HG03354 (cell line): ENCODE results near the gene CELF4.

Source experiments
- ATAC-seq: cut with Tn5 transposase; IDR thresholded peaks from one replicate; pipeline ENCODE4 v1.9.1; 2021; ENCODE audit warnings: mild to moderate bottlenecking; ENCODE audit not compliant: unreplicated experiment, poor library complexity, severe bottlenecking

The CELF4 gene

DNA sequence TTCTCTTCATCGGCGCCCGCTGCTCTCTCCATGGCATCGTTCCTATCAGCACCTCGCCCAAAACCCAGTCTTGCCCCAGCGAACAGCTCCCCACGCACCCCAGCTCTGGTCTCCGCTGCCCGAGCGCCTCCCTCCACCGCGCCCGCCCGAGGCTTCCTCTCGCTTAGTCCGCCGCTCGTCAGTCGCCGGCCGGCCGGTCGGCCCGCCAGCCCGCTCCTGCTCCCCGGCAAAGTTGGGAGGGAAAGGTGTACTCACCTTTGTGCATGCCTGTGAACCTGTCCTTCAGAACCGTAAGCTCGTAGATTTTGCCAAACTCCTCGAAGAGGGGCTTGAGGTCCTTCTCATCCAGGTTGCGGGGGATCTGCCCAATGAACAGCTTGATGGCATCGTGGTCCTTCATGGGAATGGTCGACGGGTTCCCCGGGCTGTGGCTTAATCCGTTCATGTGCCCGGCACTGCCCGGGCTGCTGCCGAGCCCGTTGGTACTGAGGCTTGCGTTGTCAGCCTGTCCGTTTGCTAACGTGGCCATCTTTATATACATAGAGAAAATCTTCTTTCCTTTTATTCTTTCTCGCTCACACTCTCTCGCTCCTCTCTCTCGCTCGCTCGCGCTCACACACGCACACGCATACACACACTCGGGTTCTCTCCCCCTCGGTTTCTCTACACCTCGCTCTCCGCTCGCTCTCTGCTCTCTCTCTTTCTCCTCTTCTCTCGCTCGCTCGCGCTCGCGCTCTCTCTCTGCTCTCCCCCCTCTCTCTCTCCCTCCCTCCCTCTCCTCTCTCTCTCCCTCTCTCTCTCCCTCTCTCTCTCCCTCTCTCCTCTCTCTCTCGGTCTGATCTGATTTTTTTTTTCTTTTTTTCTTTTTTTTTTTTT is at the start of gene CELF4:
CELF4 (minus strand) TSS at position 698 of the 876 bp plus-strand sequence.
- no peak for ATAC-seq

DNA sequence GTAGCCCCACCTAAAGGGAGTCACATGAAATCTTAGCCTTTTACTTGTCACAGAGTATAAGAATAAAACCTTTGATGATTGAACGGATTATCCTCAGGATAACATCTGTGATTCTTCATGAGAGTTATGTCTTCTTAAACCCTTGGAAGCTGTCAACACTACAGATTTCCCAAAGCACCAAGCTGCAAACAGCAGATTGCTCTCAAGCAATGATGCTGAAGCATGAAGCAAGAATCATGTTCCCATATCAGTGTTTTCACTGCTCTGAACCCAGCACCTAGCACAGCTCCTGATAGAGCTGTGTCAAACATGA is 47.6 kb upstream of the CELF4 start:
- ATAC-seq, result no peak

DNA sequence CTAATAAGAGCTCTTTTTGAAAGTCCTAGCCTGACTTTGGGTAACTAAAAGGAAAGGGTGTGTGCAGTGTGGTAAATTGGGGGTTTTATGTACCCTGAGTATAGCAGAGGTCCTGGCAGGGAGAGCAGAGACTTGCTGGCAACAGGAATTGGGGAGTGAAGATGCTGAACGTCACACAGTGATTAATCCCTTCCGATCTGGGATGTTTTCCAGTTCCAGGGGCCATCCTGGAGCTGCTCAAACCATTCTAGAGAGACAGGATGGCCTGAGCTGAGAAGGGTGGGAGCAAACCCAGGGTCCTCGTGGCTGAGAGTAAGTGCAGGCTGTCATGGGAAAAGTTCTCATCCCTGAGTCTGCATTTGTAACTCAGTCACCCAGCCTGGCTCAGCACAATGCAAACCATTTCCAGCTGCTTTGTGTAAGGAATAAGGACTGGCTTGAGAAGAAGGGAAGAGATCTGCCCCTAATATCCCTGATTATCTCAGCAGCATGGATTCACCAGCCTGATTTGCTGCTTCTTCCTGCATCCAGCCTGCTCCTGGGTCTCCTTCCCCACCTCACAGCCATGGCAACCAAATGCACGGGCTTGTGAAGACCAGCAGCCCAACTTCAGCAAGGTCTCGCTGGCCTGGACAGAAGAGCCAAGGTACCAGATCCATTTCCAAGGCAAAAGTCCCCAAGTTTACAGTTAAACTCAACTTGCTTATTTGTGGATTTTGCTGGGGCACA is 47.1 kb upstream of the CELF4 start:
- ATAC-seq, result no peak

DNA sequence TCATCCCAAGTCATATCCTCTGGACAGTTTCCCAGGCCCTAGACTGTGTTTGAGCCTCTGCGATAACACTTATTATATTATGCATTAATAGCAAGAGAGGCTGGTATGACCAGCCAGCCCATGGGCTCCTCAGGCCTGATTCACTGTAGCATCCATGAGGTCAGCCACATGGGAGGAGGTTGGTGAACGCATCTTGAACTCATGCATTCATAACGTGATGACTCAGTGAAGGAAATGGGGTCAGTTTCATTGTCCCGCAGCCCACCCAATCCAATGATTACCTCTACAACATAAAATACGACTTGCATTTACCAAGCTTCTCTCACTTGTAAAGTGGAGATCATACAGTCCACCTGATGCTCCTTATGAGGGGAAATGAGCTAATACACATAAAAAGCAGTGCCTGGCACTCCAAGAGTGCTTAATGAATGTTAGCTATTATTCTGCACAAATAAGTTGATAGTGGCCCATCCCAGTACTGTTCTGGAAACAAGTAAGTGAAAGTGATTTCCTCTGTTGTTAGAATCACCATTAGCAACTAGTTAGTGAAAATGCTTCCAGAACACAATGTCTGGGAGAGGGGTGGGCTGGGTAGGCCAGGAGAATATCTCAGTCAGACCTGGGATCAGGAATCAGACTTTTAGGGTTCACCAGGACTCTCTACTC is 46.1 kb upstream of the CELF4 start:
- ATAC-seq, result no peak

DNA sequence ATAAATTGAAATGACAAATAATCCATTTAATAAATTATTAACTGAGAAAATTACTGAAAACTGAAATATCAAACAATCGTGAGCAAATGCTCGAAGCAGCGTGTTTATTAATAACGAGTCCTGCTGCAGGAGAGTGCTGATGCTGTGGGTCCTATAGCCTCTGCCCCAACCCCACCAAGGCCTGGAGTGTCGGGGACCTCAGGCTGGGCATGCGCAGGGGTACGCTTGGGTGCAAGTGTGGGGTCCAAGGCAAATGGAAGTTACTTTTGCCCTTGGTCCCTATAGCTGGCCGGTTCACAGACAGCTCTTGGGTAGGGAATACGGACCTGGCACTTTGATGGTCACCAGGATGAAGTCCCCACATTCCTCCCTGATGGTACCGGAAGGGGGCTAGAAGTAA is 43.3 kb upstream of the CELF4 start:
- no peak for ATAC-seq

DNA sequence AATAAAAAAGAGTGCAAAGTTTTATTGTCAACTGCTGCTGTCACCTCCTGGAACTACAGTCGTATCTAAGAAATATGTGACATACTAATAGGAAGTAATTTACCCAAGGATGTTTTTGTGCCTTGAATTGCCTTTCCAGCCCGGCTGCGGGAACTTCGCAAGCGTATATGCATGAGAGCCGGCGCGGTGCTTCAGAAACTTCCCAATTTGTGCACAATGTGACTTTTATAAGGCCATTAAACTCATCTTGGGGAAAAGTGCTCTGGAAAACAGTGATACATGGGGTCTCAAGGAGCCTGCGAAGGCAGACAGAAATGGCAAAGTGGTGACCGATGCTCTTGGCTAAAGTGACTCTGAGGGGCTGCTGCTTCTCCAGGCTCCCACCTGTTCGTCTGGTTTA is 41.7 kb upstream of the CELF4 start:
- no peak for ATAC-seq

DNA sequence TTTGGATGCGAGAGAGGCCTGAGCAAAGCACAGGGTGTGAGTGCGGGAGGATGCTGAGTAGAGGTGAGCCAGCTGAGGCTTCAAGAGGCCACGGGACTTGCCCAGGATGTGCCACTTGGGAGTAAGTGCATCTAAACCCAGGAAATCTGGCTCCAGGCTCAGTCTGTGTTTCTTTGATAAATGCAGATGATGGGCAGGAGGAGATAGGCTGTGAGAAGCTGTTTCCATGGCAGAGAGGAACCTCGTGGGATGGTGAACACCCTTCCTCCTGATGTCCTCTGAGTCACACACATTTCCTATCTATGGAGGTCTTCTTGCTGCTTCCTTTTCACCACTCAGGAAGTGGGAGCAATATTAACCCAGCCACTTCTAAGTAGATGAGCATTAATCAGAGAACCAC is 38.4 kb upstream of the CELF4 start:
- ATAC-seq, result no peak

DNA sequence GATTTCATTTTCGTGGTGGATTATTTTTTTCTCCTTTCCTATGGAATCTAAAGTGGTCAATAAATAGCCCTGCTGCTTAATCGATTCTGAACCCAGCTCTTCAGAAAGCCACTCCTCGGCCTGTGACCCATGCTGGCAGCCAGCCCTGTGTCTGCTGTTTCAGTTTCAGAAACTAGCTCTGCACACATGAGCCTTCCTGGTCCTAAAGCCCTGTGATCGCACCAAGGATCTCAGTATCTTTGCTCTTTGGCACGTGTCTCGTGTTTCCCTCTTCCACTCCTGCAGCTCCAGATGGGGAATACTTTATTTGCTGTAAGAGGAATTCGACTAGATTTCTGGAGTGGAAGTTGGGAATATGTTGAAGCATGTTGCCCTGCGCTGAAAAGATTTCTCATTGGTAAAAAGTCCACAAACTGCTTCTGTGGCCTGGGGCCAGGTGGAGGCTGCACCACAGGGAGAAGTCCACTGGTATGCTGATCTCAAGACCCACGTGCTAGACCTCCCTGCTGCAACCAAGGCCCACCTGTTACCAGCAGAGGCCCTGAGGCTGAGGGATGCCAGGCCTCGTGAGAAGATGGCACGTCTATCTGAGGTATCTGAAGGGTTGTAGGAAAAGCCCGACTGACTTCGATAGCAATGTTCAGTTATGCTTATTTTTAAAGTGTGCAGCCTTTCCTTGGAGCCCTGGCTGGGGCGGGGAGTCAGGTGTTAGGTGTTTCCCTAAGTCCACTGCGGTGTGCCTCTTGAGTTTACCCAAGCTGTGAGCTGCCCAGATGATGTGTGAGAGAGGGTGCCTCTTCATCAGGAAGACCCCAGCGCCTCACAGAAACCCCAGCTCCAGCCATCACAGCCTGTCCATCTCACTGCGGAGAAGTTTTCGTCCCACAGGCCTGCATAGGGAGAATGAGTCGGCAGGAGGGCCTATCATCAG is 33.6 kb upstream of the CELF4 start:
- no peak for ATAC-seq

DNA sequence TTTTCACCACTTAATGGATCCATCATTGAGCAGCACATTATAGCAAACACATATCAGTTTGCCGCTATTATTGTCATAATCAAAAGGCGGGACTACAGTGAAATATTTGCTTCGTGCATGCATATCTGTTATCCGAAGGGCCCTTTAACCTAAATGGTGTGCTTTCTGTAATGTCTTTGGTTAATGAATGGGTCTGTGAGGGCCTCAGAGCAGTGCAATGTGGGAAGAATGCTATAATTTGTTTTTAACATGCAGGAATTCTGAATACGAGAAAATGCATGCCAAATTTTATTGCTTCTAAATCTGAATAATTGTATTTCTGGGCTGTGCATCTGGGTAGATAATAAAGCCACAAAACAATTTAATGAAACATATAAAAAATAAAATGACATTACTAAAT is 32.8 kb upstream of the CELF4 start:
- no peak for ATAC-seq

DNA sequence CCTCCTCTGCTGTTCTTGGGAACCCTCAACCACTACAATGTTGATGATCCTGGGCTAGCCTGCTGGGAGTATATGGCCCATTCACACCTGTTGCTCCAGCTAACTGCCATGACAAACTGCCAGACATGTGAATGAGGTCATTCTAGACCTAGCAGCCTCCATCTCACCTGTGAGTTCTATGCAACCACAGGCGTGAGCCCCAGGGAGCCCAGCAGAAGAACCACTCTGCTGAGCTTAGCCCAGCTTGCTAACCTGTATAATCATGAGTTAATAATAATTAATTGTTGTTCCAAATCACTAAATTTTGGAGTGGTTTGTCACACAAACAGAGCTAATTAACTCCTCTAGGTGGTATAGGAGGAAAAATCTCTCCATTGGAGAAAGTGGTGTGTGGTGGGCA is 24.7 kb upstream of the CELF4 start:
- ATAC-seq, result no peak

DNA sequence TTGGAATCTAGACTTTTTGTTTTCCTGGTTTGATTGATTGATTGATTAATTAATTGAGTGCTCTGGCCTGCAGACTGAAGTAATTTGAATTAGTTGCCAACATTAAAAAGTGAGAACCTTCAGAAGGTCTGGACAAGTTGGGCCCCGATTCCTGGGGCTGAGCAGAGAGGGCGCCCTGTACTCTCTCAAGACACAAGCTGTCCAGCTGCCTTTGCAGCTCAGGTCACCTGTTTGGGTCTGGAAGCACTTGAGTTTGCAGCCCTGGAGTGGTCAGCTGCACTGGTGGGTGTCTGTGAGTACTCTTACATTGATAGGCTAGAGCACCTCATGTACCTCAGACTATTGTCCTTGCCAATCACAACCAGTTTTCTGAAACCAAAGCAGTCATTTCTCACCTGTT is 22.7 kb upstream of the CELF4 start:
- ATAC-seq, result no peak

DNA sequence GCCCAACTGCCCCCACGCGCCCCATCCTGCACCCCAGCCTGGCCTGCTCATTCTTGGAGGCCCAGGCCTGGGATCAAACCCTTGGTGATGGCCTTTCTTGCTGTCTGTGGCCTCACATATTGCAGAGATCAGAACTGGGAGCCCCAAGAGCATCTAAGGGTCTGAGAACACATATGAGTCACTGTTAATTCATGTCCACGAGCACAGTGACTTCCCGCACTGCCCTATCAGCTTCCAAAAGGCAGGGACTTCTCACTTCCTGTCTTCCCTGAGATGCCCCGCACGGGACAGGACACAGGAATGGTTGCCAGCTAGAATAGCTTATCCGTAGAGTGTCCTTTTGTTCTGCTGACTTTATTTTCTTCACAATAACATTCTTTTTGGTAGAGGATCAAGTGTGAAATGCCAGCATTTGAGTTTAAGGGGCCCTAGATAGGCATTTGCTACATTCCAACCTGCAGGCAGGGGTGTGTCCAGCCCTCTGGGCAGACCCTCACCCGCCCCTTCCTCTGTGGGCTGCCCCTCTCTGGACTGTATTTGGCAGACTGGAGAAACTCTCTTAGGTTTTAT is 21.1 kb upstream of the CELF4 start:
- no peak for ATAC-seq

DNA sequence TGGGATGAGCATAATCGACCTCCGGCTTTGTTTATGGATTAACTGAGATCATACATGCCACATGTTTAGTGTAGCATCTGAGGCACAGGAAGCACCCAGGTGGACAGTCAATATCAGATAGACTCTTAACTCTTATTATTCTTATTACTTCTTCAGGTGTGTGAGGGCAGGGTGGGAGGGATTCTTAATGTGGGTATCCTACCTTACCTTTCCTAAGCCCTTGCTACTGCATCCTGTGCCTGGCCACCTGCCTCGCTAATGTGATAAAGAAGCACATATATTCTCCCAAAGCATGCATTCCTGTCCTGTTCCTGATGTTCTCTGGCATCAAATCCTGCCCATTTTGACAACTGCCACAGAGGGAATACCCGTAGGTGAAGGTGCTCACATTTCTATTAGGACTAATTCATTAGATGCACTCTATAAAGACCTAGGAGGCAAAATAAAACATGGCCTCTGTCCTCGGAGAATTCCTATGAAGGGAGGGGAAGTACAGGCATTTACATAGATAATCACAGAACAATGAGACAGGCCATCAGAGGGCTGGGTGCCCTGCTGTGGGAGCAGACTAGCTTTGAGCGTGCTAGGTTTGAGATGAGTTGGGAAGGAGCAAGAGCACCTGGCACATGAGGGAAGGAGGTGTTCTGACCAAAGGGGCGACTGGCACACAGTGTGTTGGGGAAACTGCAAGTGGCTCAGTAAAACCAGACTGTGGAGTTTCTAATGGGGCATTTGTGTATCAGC is 19.5 kb upstream of the CELF4 start:
- no peak for ATAC-seq

DNA sequence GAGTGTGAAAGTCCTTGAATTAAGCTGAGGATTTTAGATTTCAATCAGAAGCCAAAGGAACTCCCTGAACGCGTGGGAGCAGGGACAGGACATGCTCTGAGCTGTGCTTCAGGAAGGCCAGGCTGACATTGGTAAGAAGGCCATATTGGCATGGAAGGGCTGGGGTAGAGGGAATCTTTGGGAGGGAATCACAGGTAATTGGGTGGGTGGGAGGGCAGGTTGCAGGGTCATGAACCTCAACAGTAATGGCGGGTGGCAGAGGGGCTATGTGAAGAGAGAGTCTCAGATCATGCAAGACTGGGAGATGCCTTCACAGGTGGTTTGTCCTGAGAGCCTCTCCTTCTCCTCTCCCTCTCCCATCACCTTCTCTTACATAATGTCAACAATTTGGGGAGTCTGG is 18.6 kb upstream of the CELF4 start:
- no peak for ATAC-seq

DNA sequence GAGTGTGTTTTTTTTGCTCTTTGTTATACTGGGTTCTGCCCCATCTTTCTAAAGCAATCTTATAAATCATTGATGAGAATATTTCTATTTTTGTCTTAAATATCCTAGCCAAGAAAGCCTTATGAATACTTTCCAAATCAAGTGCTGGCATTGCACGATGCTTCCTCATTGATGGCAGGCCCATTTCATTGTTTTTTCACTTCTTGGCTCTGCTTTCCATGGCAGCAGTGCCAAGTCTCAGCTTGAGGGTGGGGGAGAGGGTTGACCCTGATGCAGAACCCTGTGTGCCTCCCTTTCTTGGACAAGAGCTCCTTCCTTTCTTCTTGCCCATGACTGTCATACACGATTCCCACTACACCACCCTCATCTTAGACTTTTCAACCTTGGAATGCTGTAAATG is 16.7 kb upstream of the CELF4 start:
- ATAC-seq, result no peak

DNA sequence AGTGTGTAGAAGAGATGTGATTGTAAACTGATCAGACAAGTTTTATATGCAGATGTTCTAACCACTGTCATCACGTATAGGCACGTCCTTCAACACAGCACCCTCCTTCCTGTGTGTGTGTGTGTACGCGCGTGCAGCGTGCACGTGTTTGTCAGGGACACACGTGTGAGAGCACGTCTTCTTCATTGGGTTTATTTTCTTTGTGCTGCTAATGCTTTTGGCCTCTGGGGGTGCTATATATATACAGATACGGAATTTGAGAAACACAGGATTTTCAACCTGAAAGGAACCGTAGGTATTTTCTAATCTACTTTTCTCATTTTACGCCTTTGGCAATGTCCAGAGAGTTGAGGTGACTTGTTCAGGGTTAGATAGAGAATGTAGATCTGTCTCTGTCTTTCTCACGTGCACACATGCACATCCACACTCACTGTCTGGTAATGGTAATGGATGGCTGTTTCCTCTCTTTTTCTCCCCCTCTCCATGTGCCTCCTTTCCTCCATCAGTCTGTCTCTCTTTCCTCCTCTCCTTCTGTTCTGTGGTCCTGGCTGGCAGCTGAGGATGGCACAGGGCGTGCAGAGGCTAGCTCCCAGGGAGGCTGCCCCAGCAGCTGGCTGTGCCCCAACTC is 13.4 kb upstream of the CELF4 start:
- ATAC-seq, result peak; percentile 83

DNA sequence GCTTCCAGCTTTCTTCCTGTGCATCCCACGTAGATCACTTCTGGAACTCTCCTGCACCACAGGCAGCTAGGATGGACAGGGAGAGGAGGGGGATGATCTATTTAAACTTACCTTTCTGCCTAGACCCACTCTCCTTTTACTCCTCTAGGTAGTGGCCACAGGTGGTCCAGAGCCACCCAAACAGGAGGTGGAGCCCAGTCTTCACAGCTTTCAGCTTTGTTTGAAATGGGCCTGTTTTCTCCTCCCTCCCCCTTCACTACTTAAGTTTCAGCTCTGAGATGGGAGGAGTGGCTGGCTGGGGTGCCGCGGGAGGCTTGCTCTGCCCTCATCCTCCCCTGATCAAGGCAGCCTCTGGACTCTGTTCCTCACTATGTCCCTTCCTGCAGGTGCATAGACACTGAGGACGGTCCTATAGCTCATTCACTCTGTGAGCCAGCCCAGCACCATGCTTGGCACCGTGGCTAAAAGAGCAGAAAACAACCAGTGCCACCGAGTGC is 12.6 kb upstream of the CELF4 start:
- ATAC-seq, result no peak

DNA sequence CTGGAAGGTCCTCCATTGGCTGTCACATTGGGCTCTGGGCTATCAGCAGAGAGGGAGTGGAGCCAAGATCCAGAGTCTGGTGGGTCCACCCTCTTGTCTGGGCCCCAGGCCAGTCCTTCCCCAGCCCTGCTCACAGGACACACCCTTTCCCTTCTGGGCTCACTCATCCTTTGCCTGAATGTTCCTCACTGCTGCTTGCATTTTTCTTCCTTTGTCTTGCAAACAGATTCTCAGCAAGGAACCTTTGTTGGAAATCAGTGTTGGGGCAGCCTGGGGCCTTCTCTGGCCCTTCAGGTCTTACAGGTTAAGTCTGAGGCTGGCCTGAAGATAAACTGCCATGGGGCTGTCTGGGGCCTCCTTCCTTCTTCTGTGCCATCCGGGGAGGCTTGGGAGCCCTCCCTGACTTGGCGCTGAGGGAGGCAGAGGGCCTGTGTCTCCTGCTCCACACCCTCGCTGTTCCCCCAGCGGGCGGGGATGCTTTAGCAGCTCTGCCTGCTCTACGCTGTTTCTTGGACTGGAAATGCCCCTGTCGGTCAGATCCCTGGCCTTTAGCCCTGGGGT is 11.5 kb upstream of the CELF4 start:
- ATAC-seq, result no peak
